AG04449 (cell line): Measurements from ENCODE around the gene DLK1.

Experiments
- CTCF ChIA-PET: fragments of 350-600 bp; formaldehyde crosslinking; extraction: SDS; loops from one replicate; lab custom pipeline; 2021; ENCODE audit warnings: antibody characterized with exemption; lab: Yijun Ruan, JAX
- POLR2A ChIA-PET: fragments of 400-600, 350-600 bp; formaldehyde crosslinking; extraction: SDS; loops from one replicate; lab custom pipeline; 2020; ENCODE audit warnings: antibody characterized with exemption, inconsistent platforms; lab: Yijun Ruan, JAX
- DNase-seq: peaks from one replicate; pipeline ENCODE4 v3.0.0-alpha.2; 2010; ENCODE audit warnings: low read depth, low spot score
- H3K4me3 ChIP-seq: 2 replicates; pipeline ENCODE4 v1.5.1; 2011; ENCODE audit warnings: low read depth, mild to moderate bottlenecking, control low read depth, low read length
- CTCF ChIP-seq: IDR thresholded peaks from one replicate; pipeline ENCODE4 v1.5.1; 2011; ENCODE audit warnings: mild to moderate bottlenecking, moderate library complexity, low read length, control low read depth, inconsistent platforms; ENCODE audit not compliant: insufficient read depth; ENCODE audit errors: missing control alignments

DLK1 gene

GRCh38 chr14:100712490-100712889 is 14.2 kb upstream of the DLK1 start:
- CTCF ChIA-PET: no interaction called here
- DNase-seq: no peak
- POLR2A ChIA-PET: no interaction called here

GRCh38 chr14:100713705-100714104 is 13.0 kb upstream of the DLK1 start:
- ChIA-PET POLR2A (no interaction called here), CTCF (interaction anchor here (1.3 to 2.0 kb wide), 2 partner anchors 9 to 19 kb away, joined by 3 to 7 read pairs; no protein-coding TSS in a partner anchor)
- DNase-seq: no peak
- H3K4me3 ChIP-seq: no peak overlapping the region
- TF ChIP-seq CTCF: no peak

More at GRCh38 chr14:100712490-100712889, 14.2 kb upstream of the DLK1 start:
- no peak for TF ChIP-seq CTCF
- no peak overlapping the region for H3K4me3 ChIP-seq

GRCh38 chr14:100714258-100714892 is 12.3 kb upstream of the DLK1 start:
- TF ChIP-seq CTCF: no peak
- POLR2A ChIA-PET: no interaction called here
- H3K4me3 ChIP-seq: no peak overlapping the region
- CTCF ChIA-PET: interaction anchor here (1.3 to 2.0 kb wide), 2 partner anchors 8 to 18 kb away, joined by 3 to 7 read pairs; no protein-coding TSS in a partner anchor
- DNase-seq: no peak

- ChIA-PET POLR2A (no interaction called here), CTCF (no interaction called here)
- no peak for TF ChIP-seq CTCF
- no peak for DNase-seq
- no peak overlapping the region for H3K4me3 ChIP-seq
These were observed 11.4 kb upstream of the DLK1 start for GRCh38 chr14:100715332-100715731.

GRCh38 chr14:100715803-100716202 is 10.9 kb upstream of the DLK1 start:
- POLR2A ChIA-PET: no interaction called here
- no peak overlapping the region for H3K4me3 ChIP-seq
- no peak for TF ChIP-seq CTCF
- DNase-seq: no peak
- CTCF ChIA-PET: no interaction called here

GRCh38 chr14:100717386-100717785 is 9.3 kb upstream of the DLK1 start:
- TF ChIP-seq CTCF: no peak
- CTCF ChIA-PET: interaction anchor here (1.0 to 1.2 kb wide), 2 partner anchors 7 to 8 kb away, joined by 3 read pairs; no protein-coding TSS in a partner anchor
- DNase-seq: no peak
- POLR2A ChIA-PET: no interaction called here
- no peak overlapping the region for H3K4me3 ChIP-seq
